C4-2B (cell line): ENCODE data around the gene NPAS3.

Source experiments
- ZFX ChIP-seq: fragments of 450-650 bp; IDR thresholded peaks from 2 replicates; pipeline ENCODE4 v1.6.1; 2017
- TF ChIP-seq, protein P1 (sequence below): fragments of 450-650 bp; conservative IDR thresholded peaks from 2 replicates; pipeline ENCODE4 v1.5.1; 2017; ENCODE audit warnings: mild to moderate bottlenecking

DNA sequence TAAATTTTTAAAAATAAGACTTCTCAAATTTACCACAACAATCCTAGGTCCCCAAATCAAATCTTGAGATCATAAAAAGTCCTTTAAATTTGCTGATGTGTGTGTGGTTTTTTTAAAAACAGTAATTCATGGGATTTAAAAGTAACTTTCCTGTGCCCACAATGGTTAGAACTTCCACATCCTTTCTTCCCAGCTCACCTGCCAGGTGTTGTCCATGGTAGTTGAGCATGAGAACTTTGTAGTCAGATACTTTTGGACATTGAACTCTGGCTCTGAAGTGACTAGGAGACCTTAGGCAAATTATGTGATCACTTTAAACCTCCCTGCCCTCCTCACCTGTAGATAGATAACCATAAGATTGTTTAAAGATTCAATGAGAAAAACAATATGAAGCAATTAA lies 253.2 kb downstream of the NPAS3 start:
- TF ChIP-seq, protein P1, sequence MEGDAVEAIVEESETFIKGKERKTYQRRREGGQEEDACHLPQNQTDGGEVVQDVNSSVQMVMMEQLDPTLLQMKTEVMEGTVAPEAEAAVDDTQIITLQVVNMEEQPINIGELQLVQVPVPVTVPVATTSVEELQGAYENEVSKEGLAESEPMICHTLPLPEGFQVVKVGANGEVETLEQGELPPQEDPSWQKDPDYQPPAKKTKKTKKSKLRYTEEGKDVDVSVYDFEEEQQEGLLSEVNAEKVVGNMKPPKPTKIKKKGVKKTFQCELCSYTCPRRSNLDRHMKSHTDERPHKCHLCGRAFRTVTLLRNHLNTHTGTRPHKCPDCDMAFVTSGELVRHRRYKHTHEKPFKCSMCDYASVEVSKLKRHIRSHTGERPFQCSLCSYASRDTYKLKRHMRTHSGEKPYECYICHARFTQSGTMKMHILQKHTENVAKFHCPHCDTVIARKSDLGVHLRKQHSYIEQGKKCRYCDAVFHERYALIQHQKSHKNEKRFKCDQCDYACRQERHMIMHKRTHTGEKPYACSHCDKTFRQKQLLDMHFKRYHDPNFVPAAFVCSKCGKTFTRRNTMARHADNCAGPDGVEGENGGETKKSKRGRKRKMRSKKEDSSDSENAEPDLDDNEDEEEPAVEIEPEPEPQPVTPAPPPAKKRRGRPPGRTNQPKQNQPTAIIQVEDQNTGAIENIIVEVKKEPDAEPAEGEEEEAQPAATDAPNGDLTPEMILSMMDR = no peak
- no peak for TF ChIP-seq ZFX
